ENCODE measurements around the gene DGUOK.

GRCh38 chr2:73995810-73996209, 69.1 kb downstream of the DGUOK start:
- TF ChIP-seq CTCF (IDR thresholded peaks at IDR 0.05) (no peak), POLR2AphosphoS5 (IDR thresholded peaks at IDR 0.05; ENCODE audit: insufficient read depth in 1 of 2, low read depth in 1 of 2) (no peak)
